Stimulated activated CD4-positive, alpha-beta T cell treated with anti-CD3 and anti-CD28 coated beads, Interleukin-1b, Interleukin-23, amount 100 ng/mL, for 24 hours (primary cell): Measurements from ENCODE around the gene MRPL42.
A peak's percentile ranks its signal among the peaks of the same experiment; 100 is the strongest.
"Not testable (repeated sequence)": the region's sequence is repeated elsewhere in the genome, so short reads cannot be mapped to it uniquely, and the experiment has no call there.

Experiments
- DNase-seq, 4 experiments: peaks; one replicate each; pipeline ENCODE4 v3.0.0-alpha.2; 2020; ENCODE audit warnings: low read depth in 4 of 4, low spot score in 1 of 4

The MRPL42 gene

DNA sequence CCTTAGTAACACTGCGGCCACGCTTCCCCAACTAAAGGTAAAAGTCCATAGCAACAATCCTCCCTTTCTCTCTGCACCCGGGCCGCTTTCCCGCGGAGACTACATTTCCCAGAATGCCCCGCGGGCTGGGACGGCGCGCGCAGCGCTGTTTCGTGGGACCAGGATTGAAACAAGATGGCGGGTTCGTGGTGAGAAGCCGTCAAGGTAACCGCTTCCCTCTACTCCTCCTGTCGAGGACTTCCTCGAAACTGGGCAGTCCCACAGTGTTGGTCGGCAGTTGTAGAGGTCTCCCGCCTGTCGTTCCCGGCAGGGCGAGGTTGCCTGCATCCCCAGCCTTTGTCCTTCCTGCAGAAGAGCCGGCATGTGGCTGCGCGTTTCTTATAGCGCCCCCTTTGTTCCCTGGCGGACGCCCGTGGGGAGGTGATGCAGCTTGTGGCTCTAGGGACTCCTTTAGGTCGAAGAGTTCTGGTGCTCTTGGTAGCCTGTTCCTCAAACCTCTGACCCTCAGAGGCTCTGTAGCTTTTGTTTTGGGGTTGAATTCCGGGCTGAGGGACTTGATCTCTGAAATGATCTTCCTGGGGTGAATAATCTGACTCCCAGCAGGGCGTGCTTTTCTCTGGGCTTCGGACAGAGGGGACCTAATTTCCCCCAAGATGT lies at the start of gene MRPL42:
Gene MRPL42 (plus strand): TSS at position 164 of the 657 bp plus-strand sequence. CDS start 1,772 bp downstream, outside the sequence.
- peak; percentile 78 to 88 (median 84) for DNase-seq

DNA sequence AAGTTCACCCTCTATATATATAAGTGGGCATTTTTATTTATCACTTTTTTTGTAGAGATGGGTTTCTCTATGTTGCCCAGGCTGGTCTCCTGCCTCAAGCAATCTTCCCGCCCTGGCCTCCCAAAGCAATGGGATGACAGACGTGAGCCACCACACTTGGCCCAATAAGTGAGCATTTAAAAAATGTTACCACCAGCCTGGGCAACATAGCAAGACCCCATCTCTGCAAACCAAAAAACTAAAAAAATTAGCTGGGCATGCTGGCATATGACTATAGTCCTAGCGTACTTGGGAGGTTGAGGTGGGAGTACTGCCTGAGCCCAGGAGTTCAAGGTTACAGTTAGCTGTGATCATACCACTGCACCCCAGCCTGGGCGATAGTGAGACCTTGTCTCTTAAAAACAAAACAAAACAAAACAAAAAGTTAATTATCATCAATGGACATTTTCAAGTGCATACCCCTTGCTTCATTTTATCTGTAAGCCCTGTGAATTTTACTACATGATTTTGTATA lies 49.3 kb upstream of the MRPL42 start:
- no peak for DNase-seq

DNA sequence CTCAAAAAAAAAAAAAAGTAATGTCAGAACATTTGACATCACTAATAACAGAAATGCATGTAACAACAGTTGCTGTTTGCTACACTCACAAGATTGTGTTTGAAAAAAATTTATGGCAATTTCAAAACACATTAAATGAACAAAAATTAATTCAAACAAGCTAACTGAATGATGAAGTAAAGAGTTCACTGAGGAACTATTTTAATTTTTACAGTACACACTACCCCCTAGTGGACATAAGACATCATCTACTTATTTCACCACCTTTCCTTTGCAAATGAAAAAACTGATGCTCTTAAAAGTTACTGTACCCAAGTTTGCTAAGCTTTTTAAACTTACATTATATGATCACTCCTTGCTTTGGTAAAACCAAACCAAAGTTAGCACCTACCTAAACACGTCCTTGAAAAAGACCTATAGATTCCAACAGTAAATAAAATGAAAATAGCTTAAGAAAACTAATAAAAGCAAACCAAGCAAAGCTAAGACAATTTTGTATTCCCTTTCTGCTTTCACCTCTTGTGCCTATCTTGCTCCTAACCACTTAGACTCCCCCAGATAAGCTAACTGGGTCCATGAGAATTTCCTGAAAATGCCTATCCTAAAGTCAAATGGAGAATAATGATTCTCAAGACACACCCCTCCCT lies 47.8 kb upstream of the MRPL42 start:
- DNase-seq, result no peak

DNA sequence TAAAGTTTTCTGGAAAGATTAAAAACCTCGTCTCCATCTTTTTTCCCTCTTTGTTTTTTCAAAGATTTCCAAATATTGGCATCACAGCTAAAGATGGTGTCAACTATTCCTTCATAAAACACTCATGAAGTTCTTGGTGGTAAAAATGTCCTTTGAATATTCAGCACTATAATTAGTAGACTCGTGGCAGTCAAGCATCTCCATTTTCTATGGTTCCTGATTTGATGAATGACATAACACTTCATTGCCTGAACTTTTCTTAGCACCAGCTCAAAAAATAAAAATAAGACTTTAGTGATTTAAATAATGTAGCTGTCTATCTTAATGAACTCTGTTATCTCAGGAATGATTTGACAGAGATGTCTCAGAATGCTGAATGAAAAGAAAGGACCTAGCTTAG lies 45.3 kb upstream of the MRPL42 start:
- no peak for DNase-seq

DNA sequence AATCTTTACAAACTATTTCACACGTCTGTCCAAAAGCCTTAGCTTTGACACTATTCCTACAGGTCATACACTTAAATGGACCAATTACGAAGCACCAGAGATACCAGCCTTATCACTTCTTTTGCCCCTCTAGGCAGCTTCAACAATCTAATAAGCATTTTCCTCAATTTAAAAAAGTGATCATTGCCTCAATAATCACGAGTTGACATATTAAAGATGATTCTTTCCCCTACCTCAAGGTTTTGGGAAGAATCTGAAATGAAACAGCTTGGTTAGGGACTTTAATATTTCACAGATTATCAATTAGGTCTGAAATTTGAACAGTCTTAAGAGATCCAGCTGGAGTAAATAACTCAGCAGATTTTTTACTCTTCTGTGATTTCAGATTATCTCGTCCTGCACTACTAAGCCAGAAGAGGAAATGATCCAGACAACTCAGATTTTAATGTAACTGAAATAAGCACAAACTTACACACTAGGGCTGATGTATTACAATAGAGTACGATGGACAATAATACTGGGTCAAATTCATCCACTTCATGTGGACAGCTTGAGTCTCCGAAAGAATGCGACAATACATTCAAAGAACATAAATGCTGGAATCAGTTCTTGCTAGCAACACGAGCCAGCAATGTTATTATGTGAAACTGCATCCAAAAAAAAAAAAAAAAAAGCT lies 41.4 kb upstream of the MRPL42 start:
- no peak for DNase-seq

DNA sequence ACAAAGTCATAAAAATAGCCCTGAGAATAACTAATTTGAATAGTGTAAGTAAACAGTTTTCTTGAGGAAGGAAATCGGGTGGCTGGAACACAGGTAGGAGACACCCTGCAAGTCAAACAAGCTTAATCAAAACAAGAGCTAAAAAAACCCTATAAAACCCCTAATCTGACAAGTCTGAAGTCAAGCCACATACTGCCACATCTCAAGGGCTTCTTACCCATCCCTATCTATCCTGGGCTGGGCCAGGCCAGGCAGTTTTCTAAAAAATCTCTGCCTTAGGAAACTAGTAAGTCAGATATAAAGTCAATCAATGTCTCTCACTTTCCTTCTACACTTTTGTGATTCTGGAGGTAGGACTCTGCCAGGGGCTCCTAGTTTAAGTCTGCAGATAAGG lies 40.9 kb upstream of the MRPL42 start:
- no peak for DNase-seq

DNA sequence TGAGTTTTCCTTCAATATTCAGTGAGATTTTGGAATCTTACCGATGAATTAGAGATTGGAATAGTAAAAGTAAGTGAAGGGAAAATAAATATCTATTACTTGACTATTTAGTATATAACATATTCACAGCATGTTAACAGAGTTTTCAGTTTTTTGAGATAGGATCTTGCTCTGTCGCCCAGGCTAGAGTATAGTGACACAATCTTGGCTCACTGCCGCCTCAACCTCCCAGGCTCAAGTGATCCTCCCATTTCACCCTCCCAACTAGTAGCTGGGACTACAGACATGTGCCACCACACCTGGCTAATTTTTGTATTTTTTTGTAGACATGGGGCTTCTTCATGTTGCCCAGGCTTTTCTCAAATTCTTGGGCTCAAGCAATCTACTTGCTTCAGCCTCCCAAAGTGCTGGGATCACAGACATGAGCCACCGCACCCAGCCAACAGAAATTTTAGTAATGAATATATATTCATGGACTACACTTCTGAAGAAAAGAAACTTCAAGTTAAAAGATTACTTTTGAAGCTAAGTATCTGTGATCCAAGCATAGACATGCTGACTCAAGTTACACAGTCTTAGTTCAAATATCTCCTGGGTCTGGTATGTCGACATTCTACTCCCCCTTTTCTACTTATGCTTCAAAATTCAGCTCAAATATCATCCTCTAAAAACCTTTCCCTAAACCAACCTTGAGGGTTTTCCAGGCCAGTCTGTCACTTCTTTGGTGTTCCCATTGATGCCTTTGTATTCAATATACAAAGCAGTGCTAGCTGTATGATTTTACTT lies 39.3 kb upstream of the MRPL42 start:
- DNase-seq, result no peak

DNA sequence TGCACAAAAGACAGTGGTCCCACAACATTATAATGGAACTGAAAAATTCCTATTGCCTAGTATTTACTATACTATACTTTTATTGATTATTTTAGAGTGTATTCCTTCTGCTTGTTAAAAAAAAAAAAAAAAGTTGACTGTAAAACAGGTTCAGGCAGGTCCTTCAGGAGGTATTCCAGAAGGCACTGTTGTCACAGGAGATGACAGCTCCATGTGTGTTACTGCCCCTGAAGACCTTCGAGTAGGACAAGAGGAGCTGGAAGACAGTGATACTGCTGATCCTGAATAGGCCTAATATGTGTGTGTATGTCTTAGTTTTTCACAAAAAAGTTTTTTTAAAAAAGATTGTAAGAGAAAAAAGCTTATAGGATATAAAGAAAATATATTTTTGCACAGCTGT lies 37.9 kb upstream of the MRPL42 start:
- no peak for DNase-seq

DNA sequence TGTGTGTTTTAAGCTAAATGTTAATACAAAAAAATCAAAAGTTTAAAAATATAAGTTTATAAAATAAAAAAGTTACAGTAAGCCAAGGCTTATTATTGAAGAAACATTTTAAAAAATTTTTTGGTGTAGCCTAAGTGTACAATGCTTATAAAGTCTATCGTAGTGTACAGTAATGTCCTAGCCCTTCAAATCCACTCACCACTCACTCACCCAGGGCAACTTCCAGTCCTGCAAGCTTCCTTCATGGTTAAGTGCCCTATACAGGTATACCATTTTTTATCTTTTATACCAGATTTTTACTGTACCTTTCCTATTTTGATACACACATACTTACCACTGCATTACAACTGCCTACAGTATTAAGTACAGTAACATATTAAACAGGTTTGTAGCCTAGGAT lies 37.5 kb upstream of the MRPL42 start:
- DNase-seq, result no peak

DNA sequence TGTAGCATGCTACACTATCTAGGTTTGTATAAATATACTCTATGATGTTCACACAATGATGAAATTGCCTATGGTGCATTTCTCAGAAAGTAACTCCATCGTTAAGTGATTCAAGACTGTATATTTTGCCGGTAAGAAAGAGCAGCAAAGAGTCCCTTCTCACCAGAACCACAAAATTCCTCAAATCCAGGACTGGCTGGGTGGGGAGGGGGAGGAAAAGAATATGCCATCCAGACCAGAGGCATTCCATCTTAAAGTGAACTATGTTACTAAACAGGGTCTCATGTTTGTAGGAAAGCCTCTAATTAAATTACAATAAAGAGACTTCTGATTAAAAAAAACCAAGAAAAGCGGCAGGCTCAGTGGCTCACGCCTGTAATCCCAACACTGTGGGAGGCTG lies 37.0 kb upstream of the MRPL42 start:
- DNase-seq, result no peak

DNA sequence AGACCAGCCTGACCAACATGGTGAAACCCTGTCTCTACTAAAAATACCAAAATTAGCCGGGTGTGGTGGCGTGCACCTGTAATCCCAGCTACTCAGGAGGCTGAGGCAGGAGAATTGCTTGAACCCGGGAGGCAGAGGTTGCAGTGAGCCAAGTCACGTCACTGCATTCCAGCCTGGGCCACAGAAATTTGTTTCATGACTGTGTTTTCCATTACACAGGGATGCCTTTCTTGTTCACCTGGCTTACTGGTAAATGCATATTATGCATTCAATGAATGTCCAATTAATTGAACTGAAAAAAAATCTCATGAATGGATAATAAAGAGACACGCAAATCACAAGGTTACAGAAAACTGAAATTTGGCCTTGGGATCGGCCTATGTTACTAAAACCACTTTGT lies 35.3 kb upstream of the MRPL42 start:
- DNase-seq, result not testable (repeated sequence)

DNA sequence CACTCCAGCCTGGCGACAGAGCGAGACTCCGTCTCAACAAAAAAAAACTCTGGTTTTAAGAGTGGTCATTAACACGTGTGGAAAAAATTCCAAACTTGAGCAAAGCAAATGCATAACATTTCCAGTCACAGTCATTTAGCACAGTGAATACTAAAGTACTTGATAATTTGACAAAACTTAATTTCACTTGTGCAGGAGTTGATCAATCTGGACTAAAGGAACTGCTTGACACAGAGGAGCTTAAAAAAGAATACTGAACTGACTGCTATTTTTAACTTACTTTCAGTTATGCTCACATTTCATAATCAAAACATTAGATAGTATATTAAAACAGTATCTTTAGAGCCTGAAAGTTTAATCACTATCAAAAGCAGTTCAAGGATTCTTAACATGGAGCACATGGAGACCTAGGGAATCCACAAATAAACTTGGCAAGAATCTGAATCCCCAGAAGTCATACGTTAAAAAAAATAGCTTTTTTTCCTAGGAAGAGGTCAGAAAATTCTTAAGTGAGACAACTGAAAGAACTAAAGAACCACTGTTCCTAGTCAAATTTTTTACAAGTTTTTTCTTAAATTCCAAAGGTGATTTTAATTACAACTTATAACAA lies 33.0 kb upstream of the MRPL42 start:
- no peak for DNase-seq

DNA sequence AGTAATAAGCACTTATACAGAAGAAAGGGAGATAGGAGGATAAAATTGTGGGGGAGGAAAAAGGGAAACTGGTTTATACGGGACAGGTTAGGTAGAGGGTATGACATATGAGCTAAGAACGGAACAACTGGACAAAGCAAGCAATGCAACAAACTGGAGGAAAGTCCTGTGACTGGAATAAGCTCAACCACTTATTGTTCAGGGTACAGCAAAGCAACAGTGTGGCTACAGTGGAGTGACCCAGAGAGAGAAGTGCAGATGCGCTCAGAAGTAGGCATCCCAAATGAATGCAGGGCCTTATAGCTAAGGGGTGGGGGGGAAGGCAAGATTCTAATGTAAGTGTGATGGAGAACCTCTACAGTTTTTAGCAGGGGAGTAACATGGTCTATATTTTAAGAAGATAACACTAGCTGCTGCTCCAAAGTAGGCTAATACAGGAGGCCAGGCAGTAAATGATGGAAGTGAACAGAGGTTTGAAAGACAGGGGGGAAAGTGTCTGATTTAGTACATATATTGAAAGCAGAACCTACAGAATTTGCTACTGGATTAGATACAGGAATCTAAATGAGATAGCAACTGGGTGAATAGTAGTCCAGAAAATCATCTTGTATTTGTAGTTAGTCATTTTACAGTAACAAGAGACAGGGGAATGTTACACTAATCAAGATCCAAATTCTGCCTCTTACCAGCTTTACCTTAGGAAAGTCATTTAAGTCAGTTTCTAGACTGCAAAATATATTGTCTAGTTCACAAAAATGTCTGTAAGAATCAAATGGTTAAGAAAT lies 28.9 kb upstream of the MRPL42 start:
- DNase-seq, result no peak

DNA sequence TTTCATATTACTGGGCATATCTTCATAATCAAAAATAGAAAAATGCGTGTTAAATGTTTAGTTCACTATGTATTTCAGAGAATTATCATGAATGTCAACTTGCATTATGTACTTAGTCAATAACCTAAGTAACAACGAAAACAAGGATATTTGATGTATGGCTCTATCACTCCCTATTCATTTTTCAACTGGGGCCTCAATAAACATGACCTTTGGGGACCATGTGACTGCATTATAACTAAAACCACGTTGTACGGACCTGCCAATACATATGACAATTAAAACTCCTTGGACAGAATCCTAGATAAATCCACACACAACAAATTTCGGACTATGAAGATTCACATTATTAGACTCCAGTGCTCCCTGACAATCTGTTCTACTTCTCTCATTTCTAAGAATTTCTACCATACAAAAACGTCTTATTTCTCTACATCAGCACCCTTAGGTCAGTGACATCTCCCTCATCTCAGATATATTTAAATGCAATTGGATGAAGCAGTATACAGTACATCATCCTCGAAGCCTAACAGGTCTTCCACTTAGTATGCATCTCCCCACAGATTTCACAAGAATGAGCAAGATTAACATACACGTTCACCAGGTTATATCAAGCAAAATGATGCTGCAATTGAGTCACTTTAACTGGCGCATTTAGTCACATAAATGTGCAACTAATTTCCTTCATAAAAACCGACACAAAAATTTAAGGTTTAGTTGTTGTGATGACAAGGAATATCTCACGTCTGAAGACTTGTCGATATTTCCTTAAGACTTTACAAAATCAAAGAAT lies 27.1 kb upstream of the MRPL42 start:
- no peak for DNase-seq

DNA sequence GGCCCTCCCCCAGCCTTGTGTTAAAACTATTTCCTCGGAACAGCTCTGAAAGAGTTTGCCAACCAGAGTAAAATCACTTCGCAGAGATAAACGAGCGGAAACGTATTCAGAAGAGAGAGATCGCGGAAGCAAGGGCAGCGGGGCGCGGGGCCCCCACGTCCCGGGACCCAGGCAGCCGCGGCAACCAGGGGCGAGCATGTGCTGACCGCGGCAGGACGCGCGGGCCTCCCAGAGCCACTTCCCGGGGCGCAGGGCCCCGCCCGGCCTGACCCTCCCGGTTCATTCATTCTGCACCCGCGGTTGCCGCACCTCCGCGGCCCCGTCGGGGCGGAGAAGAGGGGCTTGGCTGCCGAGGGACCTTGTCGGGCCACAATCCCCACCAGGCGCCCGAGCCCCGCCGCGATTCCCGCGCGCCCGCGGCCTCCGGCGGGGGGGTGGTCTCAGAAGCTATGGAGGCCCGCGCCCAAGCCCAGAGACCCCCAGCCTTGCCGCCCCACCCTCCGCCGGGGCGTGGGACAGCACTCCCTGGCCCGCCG lies 26.2 kb upstream of the MRPL42 start:
- peak in 1 of 4 experiments; percentile 11 for DNase-seq

DNA sequence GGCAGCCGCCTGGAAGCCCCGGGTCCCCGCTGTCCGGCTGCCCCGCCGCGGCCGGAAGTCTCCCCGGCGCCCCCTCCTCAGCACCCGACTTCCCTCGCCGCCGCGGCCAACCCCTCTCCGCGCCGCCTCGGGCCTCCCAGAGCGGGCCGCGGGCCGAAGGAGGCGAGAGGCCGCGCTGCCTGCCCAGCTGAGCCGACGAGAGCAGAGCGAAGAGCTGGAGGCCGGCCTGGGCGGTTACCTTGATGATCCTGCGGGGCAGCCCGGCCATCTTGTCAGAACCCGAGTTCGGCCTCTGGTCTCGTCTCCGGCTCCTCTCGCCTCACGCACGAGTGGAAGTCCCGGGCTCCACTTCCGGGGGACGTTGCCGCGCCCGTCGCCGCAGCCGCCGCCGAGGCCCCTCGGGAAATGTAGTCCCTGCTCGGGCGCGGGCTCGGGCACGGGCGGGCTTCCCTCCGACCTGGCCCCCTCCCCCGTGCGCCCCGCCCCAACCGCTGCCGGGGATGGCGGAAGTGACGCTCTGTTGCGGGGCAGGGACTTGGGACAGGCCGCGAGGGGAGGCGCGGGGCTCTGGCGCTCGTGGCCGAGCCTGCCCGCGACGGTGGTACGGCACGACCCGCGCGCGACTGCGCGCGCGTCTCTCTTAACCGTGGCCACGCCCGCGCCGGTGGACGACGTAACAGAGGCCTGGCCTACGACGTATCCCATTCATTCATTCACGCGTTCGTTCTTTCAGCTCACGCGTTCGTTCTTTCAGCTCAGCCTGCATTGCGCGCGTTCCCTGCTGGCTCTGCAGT lies 25.5 kb upstream of the MRPL42 start, which contains the start of gene UBE2N:
Gene UBE2N (minus strand): TSS at position 331 of the 794 bp plus-strand sequence. CDS start 63 bp downstream, at position 268.
- DNase-seq, result peak; percentile 91 to 97 (median 95)

DNA sequence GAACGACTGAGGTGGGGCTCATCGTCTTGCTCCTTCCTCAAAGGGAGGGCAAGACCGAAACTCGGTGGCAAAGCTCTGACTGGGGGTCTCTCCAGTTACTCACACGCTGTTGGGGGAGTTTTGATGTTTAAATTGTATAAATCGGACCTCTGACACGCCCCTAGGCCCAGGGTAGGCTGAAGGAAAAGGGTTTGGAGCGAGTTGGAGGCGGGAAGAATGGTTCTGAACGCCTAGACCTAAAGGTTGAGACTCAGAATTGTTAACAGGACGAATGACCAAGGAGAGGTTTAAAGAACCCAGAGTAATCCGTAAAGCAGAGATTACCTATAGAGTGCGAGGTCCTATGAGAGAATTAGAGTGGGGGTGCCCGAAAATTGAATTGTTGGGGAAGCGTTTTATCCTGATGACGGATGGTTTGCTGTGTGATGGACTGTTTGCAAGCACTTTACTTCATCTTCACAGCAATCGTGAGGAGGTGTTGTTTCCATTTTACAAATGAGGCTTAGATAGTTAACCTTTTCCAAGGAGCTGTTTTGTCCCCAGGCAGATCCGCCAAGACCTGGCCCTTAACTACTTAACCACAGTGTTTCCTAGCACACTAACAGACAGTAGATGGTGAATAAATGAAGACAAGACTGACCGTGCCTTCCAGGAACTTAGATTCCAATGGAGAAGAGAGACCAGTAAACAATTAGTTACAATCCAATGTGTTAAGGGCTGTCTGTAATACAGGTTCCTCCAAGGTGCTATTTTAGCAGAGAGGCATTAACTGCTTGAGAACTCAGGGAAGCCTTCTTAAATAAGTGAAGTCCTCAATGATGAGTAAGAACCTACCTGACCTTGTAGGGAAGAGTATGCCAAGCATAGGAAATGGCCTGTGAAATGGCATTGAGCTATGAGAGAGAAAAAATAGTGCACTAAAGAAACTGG lies 24.6 kb upstream of the MRPL42 start:
- no peak for DNase-seq
